Mucosa of descending colon (tissue), 3 donors: Measurements from ENCODE around the gene EPS8. TPM values are rescaled to one million over a fixed set of nuclear protein-coding genes. Genes with fewer than 3 reads are reported as not detected.
A peak's percentile ranks its signal among the peaks of the same experiment; 100 is the strongest.

Experiments used
- ATAC-seq: fragments of 200-7000 bp; cut with Tn5 transposase; one replicate; pipeline ENCODE4 v1.9.1; 2020; ENCODE audit warnings: mild to moderate bottlenecking, moderate library complexity
- DNase-seq, 3 donors: peaks; one replicate each; pipeline ENCODE4 v3.0.0-alpha.2; 2020
- H3K36me3 ChIP-seq: fragments of 200-600 bp; one replicate; pipeline ENCODE4 v1.8.0; 2021; ENCODE audit warnings: low read depth, mild to moderate bottlenecking
- H3K4me1 ChIP-seq: fragments of 200-600 bp; one replicate; pipeline ENCODE4 v1.8.0; 2021; ENCODE audit warnings: low read depth, mild to moderate bottlenecking
- H3K4me3 ChIP-seq: fragments of 200-600 bp; one replicate; pipeline ENCODE4 v1.8.0; 2021; ENCODE audit warnings: mild to moderate bottlenecking
- H3K9me3 ChIP-seq: fragments of 200-600 bp; one replicate; pipeline ENCODE4 v1.8.0; 2021; ENCODE audit warnings: mild to moderate bottlenecking
- intact Hi-C, 2 donors: fragments of 100-400 bp; cut with DNase I in 1 of 2; cut with micrococcal nuclease in 1 of 2; formaldehyde crosslinking; loops; one replicate each; pipeline versions ENCODE4 v1.11.0 to v1.11.1; 2022; cut with DNase I, micrococcal nuclease
- total RNA-seq, 3 donors: library from RNA; stranded (reverse); fragmentation: NEBNext Ultra II Directional in 2 of 3; extraction: Animal tissue kit (Norgen Biotek cat#: 25700) in 2 of 3; gene quantifications; one replicate each; pipeline versions ENCODE4 v1.2.1 to v1.2.4, GENCODE V29; 2021 to 2023
- TF ChIP-seq, protein P1 (sequence below): fragments of 200-600 bp; IDR thresholded peaks from one replicate; pipeline ENCODE4 v1.8.0; 2022; ENCODE audit warnings: antibody characterized with exemption, mild to moderate bottlenecking
- donor health status: DM: no; HTN: no; CAD: no; lungs with moderate emphysema.
- donor health status: DM: no; HTN: no; CAD: no.
- donor health status: DM: no; HTN: yes; CAD: no.

The EPS8 gene
- total RNA-seq, 3 donors from 2014 or later, result 100 to 204 (median 135) TPM

DNA sequence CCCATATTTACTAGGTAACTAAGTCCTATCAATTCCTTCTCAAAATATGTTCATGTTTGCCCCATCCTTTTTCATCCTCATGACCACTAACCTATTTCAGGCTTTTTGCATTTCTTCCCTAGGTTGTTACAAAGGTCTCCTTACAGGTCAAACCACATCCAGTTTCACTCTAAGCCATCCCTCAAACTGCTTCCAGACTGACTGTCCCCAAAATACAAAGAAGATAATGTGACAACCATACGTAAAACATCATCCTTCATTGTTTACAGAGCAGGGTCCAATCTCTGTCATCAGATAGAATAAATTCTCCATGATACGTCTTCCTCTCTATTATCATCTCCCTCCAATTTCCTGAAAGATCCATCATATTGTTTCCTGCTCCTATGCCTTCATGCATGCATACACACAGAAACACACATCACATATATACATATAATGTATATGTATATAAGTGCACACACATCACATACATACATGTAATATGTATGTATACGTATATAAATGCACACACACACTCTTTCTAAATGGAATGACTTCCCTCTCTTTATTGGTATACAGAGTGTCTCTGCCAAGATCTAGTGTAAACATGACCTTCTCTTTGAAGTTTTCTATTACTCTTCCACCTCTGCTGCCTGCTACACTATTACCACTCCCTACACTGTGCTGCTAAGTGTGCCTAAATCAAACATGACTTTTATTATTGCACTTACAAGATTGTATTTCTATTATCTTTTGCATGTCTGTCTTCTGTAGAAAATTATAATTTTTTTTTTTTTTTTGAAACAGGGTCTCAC is 30.7 kb upstream of the EPS8 start:
- TF ChIP-seq, protein P1, sequence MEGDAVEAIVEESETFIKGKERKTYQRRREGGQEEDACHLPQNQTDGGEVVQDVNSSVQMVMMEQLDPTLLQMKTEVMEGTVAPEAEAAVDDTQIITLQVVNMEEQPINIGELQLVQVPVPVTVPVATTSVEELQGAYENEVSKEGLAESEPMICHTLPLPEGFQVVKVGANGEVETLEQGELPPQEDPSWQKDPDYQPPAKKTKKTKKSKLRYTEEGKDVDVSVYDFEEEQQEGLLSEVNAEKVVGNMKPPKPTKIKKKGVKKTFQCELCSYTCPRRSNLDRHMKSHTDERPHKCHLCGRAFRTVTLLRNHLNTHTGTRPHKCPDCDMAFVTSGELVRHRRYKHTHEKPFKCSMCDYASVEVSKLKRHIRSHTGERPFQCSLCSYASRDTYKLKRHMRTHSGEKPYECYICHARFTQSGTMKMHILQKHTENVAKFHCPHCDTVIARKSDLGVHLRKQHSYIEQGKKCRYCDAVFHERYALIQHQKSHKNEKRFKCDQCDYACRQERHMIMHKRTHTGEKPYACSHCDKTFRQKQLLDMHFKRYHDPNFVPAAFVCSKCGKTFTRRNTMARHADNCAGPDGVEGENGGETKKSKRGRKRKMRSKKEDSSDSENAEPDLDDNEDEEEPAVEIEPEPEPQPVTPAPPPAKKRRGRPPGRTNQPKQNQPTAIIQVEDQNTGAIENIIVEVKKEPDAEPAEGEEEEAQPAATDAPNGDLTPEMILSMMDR, result no peak
- intact Hi-C loops, result no loop called here
- ATAC-seq, result peak; percentile 99
- Histone ChIP-seq H3K4me3 (no peak overlapping the region), H3K4me1 (peaks cover 4% of the 10 kb centered on the region), H3K36me3 (no peaks in the 10 kb centered on the region), H3K9me3 (no peaks in the 10 kb centered on the region)
- DNase-seq, result peak in 1 of 3 donors; percentile 20

DNA sequence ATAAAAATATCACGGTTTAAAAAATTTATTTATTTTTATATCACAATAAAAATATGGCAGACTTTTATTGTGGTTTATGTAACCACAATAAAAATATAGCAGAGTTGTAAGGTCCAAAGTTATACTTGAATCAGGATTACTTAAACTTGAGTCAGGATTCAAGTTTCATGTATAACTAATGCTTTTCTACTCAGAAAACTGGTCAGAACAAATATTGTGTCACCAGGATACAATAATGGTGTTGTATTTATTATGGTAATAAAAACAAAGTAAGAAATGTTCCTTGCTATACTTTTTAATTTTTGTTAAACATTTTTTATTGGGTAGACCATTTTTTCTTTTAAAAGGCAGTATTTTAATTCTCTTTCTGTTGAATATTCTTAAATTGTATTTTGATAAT is 29.2 kb upstream of the EPS8 start:
- intact Hi-C loops, result no loop called here
- TF ChIP-seq, protein P1, result no peak
- no peak for ATAC-seq

DNA sequence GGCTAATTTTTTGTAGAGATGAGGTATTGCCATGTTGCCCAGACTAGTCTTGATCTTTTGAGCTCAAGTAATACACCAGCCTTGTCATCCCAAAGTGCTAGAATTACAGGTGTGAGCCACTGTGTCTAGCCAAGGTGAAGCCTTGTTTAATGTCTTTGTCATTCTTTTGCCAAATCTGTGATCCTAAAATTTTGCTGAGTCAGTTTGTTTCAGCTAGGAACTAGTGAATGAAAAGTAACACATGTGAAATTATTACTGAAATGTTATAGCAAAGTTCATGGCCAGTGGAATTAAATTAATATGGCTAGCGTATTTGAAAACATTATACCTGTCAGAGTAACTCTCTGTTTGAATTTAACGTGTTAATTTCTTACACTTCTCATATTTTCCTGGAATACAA is 26.5 kb upstream of the EPS8 start:
- TF ChIP-seq, protein P1, result no peak
- DNase-seq (no peak), ATAC-seq (no peak)
- Histone ChIP-seq H3K4me3 (no peak overlapping the region), H3K36me3 (no peaks in the 10 kb centered on the region), H3K4me1 (peaks cover 4% of the 10 kb centered on the region), H3K9me3 (no peaks in the 10 kb centered on the region)
- intact Hi-C loops, result no loop called here

More for the DNA sequence above, 29.2 kb upstream of the EPS8 start:
- H3K4me1 ChIP-seq, result peaks cover 4% of the 10 kb centered on the region
- no peak overlapping the region for H3K4me3 ChIP-seq
- no peak for DNase-seq
- no peaks in the 10 kb centered on the region for H3K36me3 ChIP-seq
- no peaks in the 10 kb centered on the region for H3K9me3 ChIP-seq

DNA sequence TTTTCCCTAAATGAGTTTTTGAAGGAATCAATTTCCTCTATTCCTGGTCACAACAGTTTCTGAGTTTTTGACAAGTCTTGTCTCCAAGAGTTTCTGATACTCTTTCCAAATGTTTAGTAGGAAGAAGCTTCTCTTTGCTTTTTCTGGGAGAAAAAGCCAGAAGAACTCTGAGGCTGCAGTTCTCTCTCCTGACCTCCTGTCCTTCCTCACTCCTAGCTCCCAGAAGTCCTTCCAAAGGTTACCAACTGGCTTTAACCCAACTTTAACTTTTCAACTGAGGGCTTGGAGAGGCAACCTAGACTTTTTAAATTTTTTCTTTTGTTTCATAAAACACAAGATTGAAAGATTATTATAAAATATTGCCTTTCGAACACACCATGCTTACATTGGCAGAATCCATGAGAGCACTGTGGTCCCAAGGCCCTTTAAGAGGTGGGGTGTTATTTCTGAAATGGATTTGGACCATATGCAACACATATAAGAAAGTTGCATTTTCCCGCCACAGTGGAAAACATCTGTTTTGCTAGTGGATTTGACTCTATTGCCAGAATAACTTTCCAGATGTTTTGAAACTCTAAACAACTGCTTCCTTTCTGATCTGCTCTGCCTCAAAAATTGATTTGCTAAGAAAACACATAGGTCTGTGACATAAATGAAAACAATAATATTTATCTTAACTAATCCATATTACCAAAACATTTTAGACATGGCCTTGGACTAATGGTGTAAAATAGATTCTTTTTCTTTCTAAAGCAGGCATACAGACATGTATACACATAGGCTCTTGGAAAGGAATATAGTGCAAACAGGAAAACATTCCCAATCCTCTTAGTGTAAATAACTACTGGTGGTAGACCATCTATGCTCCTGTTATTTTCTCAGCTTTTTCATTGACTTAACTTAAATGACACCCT is 22.3 kb upstream of the EPS8 start:
- Histone ChIP-seq H3K36me3 (no peaks in the 10 kb centered on the region), H3K4me1 (no peaks in the 10 kb centered on the region), H3K4me3 (no peak overlapping the region), H3K9me3 (no peaks in the 10 kb centered on the region)
- DNase-seq, result no peak
- TF ChIP-seq, protein P1, result no peak
- ATAC-seq, result no peak
- intact Hi-C loops, result no loop called here

DNA sequence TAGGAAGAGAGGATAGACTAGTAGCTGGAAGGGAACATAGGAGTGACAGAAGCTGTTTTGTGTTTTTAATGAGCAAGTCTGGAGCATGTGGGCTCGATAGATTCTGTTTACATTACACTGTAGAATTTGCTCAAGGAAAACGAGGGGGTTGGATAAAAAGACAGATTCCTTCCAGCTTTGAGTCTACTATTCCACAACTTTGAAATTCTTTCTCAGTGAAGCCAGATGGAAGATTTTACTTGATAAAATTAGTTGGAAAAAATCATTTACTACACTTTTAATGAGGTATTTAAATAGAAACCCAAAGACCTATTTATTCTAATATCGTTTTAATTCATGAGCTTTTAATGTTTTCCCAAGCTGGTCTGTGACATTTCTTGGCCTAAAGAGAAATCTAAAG is 19.5 kb upstream of the EPS8 start:
- TF ChIP-seq, protein P1, result no peak
- DNase-seq (no peak), ATAC-seq (no peak)
- intact Hi-C loops, result no loop called here
- Histone ChIP-seq H3K9me3 (no peaks in the 10 kb centered on the region), H3K4me1 (no peaks in the 10 kb centered on the region), H3K36me3 (no peaks in the 10 kb centered on the region), H3K4me3 (no peak overlapping the region)
